SHP77 treated with DMSO at 0.1 percent for 48 hours (cell line): ENCODE measurements around the gene COQ7.

ENCODE experiments used
- DNase-seq: peaks from one replicate; lab custom pipeline; 2025; lab: John Stamatoyannopoulos, UW

Gene COQ7

DNA sequence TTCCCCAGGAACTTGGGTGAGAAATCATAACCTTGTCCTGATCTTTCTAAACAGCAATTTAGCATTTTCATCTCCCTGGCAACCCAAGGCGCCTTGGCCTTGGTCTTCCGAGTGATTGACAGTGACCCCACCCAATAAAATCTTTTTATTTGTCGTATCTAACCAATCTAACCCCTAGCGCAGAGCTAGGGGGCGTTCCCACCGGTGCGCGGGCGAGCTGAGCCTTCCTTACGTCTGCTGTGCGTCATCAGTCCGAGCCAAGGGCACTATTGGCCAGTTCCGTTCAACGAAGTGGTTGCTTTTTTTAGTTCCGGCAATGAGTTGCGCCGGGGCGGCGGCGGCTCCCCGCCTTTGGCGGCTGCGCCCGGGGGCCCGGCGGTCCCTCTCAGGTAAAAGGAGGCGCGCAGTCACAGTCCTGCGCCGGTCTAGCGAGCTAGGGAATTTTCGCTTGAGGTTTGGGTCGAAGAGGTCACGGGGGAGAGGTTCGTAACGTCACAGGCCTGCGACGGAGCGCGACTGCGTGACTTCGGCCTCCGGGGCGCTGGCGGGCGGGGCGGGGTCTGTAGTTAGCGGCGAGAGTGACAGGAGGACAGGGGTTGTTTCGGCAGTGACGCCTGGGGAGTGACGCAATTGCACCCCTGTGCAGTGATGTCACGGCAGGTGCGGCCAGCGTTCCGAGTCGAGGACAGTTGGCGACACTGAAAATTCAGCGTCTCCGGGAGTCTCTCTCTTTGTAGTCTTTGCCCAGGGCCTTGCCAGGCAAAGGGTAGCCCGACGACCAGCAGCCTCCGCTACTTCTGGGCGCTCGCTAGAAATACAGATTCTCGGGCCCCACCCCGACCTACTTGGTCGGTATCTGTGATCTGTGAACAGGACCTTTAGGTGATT is at the start of gene COQ7:
Gene COQ7 (plus strand): TSS at position 266 of the 888 bp plus-strand sequence. CDS start 51 bp downstream, at position 317.
- peak; percentile 91 for DNase-seq

DNA sequence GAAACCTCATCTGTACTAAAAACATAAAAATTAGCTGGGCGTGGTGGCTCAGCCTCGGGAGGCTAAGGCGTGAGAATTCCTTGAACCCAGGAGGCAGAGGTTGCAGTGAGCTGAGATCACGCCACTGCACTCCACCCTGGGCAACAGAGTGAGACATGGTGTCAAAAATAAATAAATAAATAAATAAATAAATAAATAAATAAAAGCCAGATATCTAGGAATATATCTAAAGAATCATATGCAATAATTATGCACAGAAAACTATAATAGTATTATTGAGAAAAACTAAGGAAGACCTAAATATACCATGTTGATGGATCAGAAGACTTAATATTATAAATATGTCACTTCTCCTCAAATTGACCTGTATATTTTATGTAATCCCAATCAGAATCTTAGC is 46.7 kb upstream of the COQ7 start:
- no peak for DNase-seq

DNA sequence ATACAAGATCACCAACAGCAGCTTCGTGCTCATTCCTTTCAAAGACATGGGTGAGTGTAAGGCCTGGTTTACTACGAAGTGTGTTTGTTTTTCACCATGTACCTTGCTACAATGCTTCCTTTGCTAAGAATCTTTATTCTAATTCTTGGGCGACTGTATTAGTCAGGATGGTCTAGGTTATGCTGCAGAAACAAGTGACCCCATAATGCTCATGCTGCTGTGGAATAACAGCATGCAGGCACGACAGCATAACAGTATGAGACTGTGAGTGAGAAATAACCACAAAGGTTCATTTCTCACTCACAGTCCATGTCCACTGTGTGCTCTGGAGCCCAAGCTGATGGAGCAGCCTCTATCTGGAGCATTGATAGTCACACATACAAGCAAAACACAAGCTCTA is 45.7 kb upstream of the COQ7 start:
- DNase-seq = no peak

DNA sequence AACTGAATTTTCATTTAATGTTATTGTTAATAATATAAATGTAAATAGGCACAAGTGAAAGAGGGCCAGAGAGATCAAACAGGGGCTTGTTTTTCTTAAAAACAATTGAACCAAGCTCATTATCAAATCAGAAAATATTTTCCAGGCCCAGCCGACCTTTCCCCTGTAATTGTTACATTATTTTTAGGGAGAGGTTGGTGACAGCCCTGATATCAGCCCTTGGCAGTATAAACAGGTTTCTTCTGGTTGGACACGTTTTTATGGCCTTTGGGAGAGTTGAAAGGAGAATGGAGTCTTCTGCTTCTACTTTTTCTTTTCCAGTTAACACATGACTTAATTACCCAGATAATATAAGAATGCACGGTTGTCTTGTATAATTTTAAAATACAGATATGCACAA is 40.0 kb upstream of the COQ7 start:
- no peak for DNase-seq

DNA sequence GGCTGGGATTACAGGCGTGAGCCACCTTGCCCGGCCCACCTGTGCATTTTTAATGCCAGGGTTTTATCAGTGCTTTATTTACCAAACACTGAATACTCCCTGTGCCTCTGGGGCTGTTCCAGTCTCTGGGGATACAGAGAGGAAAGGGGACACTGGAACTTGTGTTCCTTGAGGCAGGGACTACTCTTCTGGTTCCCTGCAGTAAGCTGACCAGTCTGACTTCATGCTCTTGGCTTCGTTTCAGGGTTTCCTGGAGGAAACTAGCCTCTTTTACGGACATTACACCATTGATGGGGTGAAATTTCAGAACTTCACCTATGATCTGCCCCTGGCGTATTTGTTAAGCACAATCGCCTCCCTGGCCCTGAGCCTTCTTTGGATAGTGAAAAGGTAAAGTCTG is 37.4 kb upstream of the COQ7 start:
- no peak for DNase-seq

DNA sequence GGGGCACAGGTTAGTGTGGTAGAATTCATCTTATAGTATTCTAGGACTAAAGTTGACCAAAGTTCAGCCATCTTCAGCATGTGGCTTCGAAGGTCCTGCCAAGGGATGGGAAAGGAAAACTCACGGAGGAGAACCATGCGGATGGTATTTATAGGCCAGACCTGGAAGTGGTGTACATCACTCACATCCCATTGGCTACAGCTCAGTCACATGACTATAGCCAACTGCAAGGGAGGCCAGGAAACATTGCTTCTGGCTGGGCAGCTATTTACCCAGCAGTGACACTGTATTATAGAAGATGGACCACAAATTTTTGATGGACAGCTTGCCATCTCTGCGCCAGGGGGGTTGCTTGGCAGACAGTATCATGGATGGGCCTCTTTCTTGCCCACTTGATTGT is 35.7 kb upstream of the COQ7 start:
- no peak for DNase-seq

DNA sequence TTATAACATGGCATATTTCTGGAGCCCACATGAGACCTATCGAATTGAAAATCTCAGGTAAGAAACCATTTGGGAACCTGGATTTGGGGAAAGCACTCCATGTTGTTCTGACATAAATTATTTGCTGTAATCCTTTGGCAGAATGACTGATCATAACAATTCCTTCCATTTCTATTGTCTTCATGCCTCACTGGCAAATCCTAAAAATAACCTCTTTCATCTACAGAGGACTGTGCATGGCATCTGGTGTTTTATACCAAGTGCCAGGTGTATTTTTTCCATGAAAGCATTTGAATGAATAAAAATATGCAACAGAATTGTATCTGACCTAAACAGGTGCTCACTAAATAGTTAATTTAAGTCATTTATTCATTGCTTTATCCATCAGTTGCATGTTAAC is 33.7 kb upstream of the COQ7 start:
- DNase-seq = no peak

DNA sequence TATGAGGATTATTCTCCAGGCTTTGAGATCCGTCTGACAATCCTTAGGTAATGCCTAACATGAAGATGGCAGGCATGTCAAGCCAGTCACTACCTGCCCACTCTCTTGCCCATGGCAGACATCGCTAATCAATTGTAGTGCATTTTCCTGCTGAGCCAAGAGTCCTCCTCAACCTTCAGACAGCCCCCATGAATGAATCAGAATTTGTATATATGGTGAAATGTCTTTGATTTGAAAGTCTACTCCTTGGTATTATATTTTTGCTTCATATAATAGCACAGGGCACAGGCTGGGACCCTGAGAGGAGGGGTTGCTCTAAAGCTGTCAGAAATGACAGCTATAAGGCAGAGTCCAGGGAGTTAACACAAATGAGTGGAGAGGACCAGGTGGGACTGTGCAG is 27.0 kb upstream of the COQ7 start:
- DNase-seq = no peak

DNA sequence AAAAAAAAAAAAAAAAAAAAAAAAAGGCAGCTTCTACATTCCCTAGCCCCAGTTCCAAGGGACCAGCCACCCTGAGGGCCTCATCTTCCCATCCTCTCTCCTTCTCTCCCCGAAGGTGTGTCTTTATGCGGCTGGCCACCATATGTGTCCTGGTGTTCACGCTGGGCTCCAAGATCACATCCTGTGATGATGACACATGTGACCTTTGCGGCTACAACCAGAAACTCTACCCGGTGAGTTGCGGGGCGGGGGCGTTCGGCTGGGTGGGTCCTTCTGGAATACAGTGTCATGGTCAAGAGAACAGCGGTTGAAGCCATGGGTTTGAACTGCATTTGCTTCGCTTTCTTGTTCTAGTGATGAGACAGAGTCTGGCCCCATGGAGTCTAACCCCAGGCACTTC is 22.6 kb upstream of the COQ7 start:
- no peak for DNase-seq

DNA sequence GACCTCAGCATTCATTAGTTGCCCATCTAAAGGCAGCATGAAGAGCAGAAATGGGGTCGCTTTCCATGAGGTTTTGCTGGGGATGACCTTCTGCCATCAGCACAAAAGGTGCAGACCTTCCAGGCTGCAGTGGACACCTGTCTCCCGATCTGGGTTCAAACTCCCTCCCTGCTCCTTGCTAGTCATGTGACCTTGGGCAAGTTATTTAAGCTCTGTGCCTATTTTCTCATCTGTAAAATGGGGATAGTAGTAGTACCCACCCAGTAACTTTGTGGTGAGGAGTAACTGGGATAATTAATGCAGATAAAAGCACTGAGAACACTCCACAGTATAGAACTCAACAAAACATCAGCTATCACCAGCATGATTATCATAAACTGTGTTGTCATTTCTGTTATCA is 21.4 kb upstream of the COQ7 start:
- no peak for DNase-seq

DNA sequence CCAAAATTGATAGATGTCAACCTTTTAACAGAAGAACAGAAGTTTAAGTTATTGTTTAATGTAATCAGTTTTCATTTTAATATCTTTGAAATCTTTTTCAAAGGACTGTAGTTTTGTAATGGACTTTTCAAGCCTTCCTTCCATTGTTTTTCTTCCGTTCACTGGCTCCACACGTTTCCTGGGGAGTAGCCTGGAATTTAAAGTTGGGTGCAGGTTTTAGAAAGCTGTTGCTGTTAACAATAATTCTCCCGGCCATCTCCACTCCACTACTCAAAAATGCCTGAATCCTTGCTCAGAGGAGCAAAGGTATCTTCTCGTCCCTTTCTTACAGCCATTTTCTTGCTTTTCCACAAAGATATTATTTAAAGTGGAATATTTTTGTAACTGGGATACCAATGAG is 4.7 kb upstream of the COQ7 start:
- no peak for DNase-seq

DNA sequence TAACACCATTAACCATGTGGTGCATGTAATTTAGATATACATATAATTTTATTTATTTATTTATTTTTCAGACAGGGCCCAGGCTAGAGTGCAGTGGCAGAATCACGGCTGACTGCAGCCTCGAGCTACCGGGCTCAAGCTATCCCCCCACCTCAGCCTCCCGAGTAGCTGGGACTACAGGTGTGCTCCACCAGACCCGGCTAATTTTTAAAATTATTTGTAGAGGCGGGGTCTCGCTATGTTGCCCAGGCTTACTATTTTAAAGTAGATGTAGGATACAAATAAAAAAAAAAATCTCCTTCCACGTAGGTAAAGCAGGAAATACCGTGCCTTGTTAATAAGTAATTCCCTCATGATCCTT is 446 bp upstream of the COQ7 start:
- no peak for DNase-seq

DNA sequence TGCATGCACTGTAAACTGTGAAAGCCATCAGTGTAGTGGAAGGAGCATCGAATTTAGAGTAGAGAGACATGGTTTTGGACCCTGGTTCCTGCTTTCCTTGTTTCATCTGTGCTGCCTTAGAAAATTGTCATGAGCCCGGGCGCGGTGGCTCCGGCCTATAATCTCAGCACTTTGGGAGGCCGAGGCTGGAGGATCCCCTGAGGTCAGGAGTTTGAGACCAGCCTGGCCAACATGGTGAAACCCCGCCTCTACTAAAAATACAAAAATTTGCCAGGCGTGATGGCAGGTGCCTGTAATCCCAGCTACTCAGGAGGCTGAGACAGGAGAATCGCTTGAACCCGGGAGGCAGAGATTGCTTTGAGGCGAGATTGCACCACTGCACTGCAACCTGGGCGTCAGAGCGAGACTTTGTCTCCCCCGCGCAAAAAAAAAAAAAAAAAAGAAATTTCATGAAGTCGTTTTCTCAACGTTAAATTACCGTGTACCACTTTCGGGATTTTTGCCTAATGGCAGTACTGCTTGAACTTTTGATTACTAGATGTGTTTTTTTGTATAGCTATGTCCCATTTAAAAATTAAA is 912 bp downstream of the COQ7 start:
- DNase-seq = no peak

DNA sequence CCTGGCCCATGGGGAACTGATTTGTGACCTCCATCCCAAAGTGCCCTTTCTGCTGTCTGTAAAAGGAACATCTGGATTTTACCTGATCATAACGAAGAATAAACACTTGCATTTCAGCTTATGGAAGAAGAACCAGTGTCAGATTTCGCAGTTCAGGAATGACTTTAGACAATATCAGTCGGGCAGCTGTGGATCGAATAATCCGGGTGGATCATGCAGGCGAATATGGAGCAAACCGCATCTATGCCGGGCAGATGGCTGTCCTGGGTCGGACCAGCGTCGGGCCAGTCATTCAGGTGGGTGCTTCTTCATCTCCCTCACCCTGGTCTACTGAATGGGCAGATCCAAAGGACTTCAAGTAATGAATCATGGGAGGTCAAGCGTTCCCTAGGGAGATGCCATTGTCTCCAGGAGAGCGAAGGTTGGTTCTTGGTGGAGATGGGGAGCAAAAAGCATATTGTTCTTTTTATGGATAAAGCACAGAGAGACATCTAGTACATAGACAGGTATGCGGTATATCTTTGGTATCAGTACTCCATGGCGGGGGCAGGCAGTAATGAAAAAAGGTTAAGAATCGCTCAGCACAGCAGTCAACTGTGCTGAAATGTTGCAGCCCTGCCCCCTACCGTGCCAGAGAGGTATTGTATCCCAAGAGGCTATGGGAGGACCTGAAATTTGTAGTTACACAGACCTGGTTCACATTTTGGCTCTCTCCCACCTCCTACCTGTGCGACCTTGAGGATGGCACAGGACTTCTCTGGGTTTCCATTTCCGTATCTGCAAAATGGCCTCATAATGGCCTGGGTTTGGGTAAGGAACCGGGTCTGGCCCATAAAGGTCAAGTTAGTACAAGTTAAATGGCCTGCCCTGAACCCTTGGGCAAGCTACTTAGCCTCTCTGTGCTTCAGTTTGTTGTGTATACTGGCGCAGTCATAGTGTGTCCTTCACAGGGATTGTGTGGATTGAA is 4.7 kb downstream of the COQ7 start:
- no peak for DNase-seq

DNA sequence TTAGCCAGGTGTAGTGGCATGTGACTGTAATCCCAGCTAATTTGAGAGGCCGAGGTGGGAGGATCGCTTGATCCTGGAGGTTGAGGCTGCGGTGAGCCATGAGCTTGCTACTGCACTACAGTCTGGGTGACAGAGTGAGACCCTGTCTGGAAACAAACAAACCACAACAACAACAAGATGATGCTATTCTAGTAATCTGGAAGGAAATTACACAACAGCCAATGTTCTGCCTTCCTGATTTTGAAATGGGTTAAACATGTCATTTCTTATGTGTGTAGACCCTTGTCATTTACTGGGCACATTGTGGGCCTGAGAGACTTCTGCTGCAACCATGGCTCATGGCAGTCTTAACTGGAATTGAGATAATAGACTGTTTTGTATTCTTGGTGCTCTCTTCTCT is 5.9 kb downstream of the COQ7 start:
- no peak for DNase-seq

DNA sequence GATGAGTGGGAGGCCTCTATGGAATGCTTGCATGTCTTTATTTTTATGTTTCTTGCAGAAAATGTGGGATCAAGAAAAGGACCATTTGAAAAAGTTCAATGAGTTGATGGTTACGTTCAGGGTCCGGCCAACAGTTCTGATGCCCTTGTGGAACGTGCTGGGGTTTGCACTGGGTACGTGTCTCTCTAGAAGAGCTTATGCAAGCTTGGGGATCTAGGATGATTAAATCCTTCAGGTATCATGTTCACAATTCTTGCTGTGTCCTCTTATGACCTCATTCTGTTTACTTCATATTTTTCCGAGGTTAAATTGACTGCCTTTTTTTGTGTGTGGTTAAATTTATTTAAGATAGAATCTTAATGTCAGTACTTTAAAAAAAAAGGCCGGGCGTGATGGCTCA is 6.4 kb downstream of the COQ7 start:
- no peak for DNase-seq

DNA sequence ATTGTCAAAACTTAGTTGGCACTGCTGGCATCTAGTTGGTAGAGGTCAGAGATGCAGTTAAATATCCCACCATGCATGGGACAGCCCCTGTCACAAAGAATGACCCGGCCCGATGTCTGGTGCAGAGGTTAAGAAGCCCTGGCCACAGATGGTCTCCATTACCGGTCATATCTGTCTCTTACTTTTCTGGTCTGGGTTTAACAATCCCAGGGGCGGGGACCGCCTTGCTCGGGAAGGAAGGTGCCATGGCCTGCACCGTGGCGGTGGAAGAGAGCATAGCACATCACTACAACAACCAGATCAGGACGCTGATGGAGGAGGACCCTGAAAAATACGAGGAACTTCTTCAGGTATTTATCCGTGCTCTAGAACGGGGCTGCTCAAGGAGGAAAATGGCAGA is 8.1 kb downstream of the COQ7 start:
- DNase-seq = no peak

DNA sequence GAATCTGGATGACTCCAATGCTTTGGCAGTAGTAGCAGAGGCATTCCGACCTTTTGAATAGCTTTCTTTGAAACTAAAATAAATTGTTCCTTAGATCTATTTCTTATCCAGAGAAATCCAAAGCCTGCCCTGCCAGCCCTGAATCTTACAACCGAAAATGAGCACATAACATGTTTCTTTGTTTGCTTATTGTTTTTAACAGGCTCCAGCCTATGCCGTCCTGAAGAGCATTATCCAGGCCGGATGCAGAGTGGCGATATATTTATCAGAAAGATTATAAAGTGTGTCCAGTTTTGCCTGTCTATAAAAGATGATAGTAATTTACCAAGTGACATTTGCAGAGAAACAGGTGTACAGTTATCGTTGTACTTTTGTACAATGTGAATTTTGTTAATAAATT is 10.5 kb downstream of the COQ7 start:
- no peak for DNase-seq

DNA sequence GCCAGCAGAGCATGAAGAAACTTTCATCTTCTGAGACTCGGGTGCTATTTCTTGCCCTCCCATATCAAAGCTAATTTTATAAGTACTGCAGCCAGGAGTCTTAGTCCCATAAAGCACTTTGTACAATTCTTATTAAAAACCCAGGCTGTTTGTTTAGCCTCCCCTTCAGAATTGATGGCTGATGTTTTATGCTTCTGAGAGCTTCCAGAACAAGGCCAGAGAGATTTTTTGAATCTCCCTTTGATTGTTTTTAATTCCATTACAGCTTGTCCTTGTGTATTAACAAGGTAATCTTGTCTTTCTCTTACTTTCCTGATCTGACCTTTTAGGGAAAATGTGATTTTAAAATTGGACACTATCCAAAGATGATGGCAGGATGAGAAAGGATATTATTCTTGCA is 16.3 kb downstream of the COQ7 start:
- no peak for DNase-seq

DNA sequence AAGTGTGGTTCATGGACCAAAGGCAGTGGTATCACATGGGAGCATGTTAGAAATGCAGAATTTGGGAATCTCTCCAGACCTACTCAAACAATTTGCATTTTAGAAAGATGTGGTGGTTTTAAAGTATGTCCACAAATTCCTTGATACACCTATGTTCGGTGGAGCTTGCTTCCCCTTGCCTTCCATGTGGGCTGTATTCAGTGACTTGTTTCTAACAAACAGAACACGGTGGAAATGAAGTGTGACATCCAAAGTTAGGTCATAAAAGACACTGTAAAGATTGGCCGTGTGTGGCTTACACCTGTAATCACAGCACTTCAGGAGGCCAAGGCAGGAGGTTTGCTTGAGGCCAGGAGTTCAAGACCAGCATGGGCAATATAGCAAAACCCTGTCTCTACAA is 16.7 kb downstream of the COQ7 start:
- no peak for DNase-seq

DNA sequence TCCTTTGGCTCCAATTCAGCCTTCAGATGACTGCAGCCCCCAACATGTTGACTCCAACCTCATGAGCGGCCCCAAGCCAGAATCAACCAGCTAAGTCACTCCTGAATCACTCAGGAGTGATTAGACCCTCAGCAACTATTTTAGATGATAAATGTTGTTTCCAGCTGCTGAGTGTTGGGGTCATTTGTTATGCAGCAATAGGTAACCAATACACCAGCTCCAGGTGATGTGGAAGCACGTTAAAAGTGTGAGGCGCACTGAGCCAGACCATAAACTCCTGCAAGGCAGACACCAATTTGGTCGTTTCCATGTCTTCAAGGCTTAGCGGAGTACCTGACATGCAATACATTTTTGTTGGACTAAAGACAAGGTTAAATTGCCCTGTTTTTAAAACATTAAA is 17.5 kb downstream of the COQ7 start:
- DNase-seq = no peak

DNA sequence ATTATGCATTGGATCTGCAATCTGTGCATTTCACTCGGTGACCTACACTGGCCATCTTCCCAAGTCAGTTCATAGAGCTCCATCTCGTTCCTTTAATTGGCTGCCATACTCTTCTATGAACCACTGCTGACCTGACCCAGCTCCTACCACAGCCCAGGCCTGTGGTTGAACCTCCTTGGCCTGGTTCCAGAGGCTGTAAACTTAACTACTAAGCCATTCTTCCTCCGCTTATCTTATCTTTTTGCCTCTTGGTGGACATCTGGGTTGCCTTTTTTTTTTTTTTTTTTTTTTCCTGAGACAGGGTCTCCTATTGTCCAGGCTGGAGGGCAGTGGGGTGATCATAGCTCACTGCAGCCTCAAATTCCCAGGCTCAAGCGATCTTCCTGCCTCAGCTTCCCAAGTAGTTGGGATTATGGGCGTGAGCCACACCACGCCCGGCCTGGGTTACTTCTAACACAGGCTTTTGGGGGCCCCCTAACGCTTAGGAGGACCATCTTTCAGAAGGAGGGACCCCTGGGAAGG is 18.3 kb downstream of the COQ7 start:
- no peak for DNase-seq
